CD4-positive, CD25-positive, alpha-beta regulatory T cell (primary cell): ENCODE data around the gene MED15. TPM values are rescaled to one million over a fixed set of nuclear protein-coding genes. Genes with fewer than 3 reads are reported as not detected.
"Not testable (repeated sequence)": the region's sequence is repeated elsewhere in the genome, so short reads cannot be mapped to it uniquely, and the experiment has no call there.

Experiments
- ATAC-seq, 2 donors: fragments of 150-1000 bp; cut with Tn5 transposase; one replicate each; pipeline ENCODE4 v1.10.0; 2021; ENCODE audit warnings: low read depth in 2 of 2, moderate number of reproducible peaks in 2 of 2, moderate library complexity in 1 of 2
- DNase-seq, 3 donors: peaks; one replicate each; pipeline versions ENCODE4 v3.0.0 to v3.0.0-alpha.2; 2012 to 2022; ENCODE audit warnings: mixed read lengths in 1 of 3
- H3K27ac ChIP-seq: one replicate; pipeline ENCODE4 v1.7.0; 2013; ENCODE audit warnings: mild to moderate bottlenecking, low read length; ENCODE audit not compliant: insufficient read depth, poor library complexity, severe bottlenecking
- H3K27me3 ChIP-seq: one replicate; pipeline ENCODE4 v1.7.0; 2013; ENCODE audit warnings: low read length; ENCODE audit not compliant: control insufficient read depth, insufficient read depth
- H3K36me3 ChIP-seq: one replicate; pipeline ENCODE4 v1.7.0; 2013; ENCODE audit warnings: mild to moderate bottlenecking, low read length, moderate library complexity; ENCODE audit not compliant: control insufficient read depth, insufficient read depth
- H3K4me1 ChIP-seq: 2 replicates; pipeline ENCODE4 v1.7.0; 2013; ENCODE audit warnings: mild to moderate bottlenecking, low read length; ENCODE audit not compliant: insufficient read depth, control insufficient read depth, poor library complexity, severe bottlenecking
- H3K4me3 ChIP-seq: one replicate; pipeline ENCODE4 v1.7.0; 2013; ENCODE audit warnings: low read depth, mild to moderate bottlenecking, low read length, moderate library complexity
- H3K9me3 ChIP-seq, 2 experiments: 1 replicate in 1 of 2; 2 replicates in 1 of 2; pipeline ENCODE4 v1.7.0; 2013; ENCODE audit warnings: low read length in 2 of 2, mild to moderate bottlenecking in 1 of 2, moderate library complexity in 1 of 2; ENCODE audit not compliant: control insufficient read depth in 2 of 2
- H3K27ac Mint-ChIP-seq, 3 donors: one replicate each; pipeline ENCODE4 v1.8.0; 2020 to 2022; ENCODE audit warnings: mild to moderate bottlenecking in 3 of 3, mixed read lengths in 3 of 3, moderate library complexity in 2 of 3
- H3K27me3 Mint-ChIP-seq: one replicate; pipeline ENCODE4 v1.8.0; 2022; ENCODE audit warnings: mild to moderate bottlenecking, mixed read lengths
- H3K36me3 Mint-ChIP-seq: one replicate; pipeline ENCODE4 v1.8.0; 2020; ENCODE audit warnings: mixed read lengths
- H3K4me1 Mint-ChIP-seq, 4 donors: one replicate each; pipeline ENCODE4 v1.8.0; 2020 to 2022; ENCODE audit warnings: mixed read lengths in 4 of 4, mild to moderate bottlenecking in 1 of 4
- H3K4me3 Mint-ChIP-seq, 4 donors: one replicate each; pipeline ENCODE4 v1.8.0; 2020 to 2022; ENCODE audit warnings: mild to moderate bottlenecking in 4 of 4, mixed read lengths in 4 of 4, moderate library complexity in 3 of 4
- H3K9me3 Mint-ChIP-seq, 7 donors: one replicate each; pipeline ENCODE4 v1.8.0; 2020 to 2022; ENCODE audit warnings: mixed read lengths in 7 of 7, mild to moderate bottlenecking in 3 of 7, moderate library complexity in 2 of 7
- polyA plus RNA-seq, 4 donors: library from polyadenylated mRNA; unstranded; fragments of 300-500 nt; fragmentation: Illumina TruSeq; gene quantifications; one replicate each; pipeline ENCODE4 v1.2.3, GENCODE V29; 2021
- total RNA-seq: library from RNA; stranded (reverse); gene quantifications from one replicate; pipeline ENCODE4 v1.2.3, GENCODE V29; 2022

MED15 gene
- total and polyA plus RNA-seq, 5 donors from 2014 or later, result 35.1 to 397 (median 41.6) TPM

DNA sequence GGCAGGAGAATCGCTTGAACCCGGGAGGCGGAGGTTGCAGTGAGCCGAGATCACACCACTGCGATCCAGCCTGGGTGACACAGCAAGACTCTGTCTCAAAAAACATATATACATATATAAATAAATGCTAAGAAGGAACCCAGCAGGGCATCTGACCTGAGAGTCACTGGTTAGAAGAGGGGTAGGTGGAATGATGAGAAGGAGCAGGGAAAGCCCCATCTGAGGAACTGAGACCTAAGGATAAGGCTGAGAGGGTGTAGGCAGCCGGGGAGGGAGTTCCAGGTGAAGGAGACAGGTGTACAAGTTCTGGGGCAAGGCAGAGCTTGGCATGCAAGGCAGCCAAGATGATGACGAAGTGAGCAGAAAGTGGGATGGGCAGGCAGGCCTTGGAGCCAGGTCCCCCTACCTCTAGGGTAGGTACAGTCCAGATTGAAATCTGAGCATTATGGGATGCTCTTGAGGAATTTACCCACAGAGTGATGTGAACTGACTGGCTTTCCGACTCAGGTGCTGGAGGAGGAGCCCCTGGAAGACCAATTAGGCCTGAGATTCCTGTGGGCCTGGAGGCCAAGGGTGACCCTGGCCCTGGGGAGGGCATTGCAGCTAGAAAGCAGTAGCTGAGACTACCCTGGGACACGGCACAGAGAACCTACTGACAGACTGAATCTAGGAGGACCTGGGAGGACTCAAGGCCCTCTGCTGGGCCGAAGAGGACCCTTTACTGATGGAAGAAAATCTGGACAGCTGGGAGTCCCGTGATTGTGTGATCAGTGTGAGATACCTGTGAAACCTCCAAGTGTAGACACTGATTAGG lies 34.6 kb upstream of the MED15 start:
- no peaks in the 10 kb centered on the region for H3K9me3 Mint-ChIP-seq
- no peaks in the 10 kb centered on the region for H3K27me3 Mint-ChIP-seq
- peak overlapping the region in 1 of 4 donors; percentile 54 for H3K4me3 Mint-ChIP-seq
- peaks cover 30% of the 10 kb centered on the region for H3K36me3 Mint-ChIP-seq
- no peaks in the 10 kb centered on the region for H3K27me3 ChIP-seq
- peak overlapping the region; percentile 40 to 92 (median 81) for H3K27ac Mint-ChIP-seq
- H3K27ac ChIP-seq, result no peak overlapping the region
- H3K36me3 ChIP-seq, result peaks cover 14% of the 10 kb centered on the region
- H3K4me1 ChIP-seq, result peaks cover 22% of the 10 kb centered on the region
- H3K4me1 Mint-ChIP-seq, result peaks cover 20 to 66% (median 38%) of the 10 kb centered on the region in 4 donors
- H3K4me3 ChIP-seq, result no peak overlapping the region
- ATAC-seq (no peak), DNase-seq (no peak)
- no peaks in the 10 kb centered on the region for H3K9me3 ChIP-seq

DNA sequence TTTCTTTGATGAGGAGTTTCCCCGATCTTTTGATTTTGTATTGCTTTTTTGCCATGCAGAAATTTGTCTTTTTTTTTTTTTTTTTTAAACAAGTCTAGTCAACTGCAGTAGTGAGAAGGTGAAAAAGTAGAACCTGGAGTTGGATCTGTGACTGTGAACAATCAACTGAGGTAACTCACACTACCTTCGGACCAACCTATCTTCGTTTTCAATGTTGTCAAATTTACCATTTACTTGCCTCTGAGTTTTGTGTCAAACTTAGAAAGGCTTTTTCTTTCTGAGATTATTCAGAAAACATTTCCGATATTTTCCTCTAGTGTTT lies 32.3 kb upstream of the MED15 start:
- H3K27ac ChIP-seq, result peak overlapping the region; percentile 66
- Mint-ChIP-seq H3K36me3 (peaks cover 29% of the 10 kb centered on the region), H3K27me3 (no peaks in the 10 kb centered on the region), H3K4me3 (peak overlapping the region; percentile 76 to 92 (median 83)), H3K27ac (peak overlapping the region; percentile 89 to 96 (median 96)), H3K9me3 (no peaks in the 10 kb centered on the region), H3K4me1 (peaks cover 25 to 55% (median 35%) of the 10 kb centered on the region in 4 donors)
- peak overlapping the region; percentile 77 for H3K4me3 ChIP-seq
- ATAC-seq (peak in 1 of 2 donors; percentile 17), DNase-seq (no peak)
- no peaks in the 10 kb centered on the region for H3K9me3 ChIP-seq
- peaks cover 12% of the 10 kb centered on the region for H3K36me3 ChIP-seq
- peaks cover 22% of the 10 kb centered on the region for H3K4me1 ChIP-seq
- H3K27me3 ChIP-seq, result no peaks in the 10 kb centered on the region

DNA sequence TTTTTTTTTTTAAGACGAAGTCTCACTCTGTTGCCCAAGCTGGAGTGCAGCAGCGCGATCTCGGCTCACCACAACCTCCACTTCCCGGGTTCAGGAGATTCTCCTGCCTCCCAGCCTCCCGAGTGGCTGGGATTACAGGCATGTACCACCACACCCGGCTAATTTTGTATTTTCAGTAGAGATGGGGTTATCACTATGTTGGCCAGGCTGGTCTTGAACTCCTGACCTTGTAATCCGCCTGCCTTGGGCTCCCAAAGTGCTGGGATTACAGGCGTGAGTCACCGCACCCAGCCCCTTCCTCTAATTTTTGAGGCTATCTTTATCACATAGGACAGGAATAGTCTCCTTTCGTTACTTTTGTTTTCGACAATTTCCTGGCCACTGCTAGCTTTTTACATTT lies 31.8 kb upstream of the MED15 start:
- Histone ChIP-seq H3K4me1 (peaks cover 22% of the 10 kb centered on the region), H3K27ac (peak overlapping the region; percentile 66), H3K4me3 (peak overlapping the region; percentile 77), H3K36me3 (peaks cover 11% of the 10 kb centered on the region)
- DNase-seq, H3K9me3 Mint-ChIP-seq, H3K27me3 ChIP-seq, H3K9me3 ChIP-seq, ATAC-seq, H3K27me3 Mint-ChIP-seq: not testable (repeated sequence)
- Mint-ChIP-seq H3K4me1 (peaks cover 26 to 58% (median 38%) of the 10 kb centered on the region in 4 donors), H3K36me3 (peaks cover 30% of the 10 kb centered on the region), H3K27ac (peak overlapping the region; percentile 89 to 96 (median 96)), H3K4me3 (peak overlapping the region; percentile 76 to 92 (median 83))

DNA sequence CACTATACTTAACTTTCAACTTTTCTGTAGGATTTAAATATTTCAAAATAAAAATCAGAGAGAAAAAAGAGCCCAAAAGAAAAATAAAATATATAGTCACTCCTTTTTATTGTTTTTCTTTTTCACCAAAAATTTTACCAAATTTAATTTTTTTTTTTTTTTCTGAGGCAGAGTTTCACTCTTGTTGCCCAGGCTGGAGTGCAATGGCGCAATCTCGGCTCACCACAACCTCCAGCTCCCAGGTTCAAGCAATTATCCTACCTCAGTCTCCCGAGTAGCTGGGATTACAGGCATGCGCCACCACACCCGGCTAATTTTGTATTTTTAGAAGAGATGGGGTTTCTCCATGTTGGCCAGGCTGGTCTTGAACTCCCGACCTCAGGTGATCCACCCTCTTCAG lies 29.4 kb upstream of the MED15 start:
- peaks cover 20 to 46% (median 35%) of the 10 kb centered on the region in 4 donors for H3K4me1 Mint-ChIP-seq
- H3K36me3 Mint-ChIP-seq, result peaks cover 19% of the 10 kb centered on the region
- H3K27ac ChIP-seq, H3K27me3 Mint-ChIP-seq, H3K27me3 ChIP-seq, H3K9me3 ChIP-seq, H3K36me3 ChIP-seq, ATAC-seq, H3K9me3 Mint-ChIP-seq, H3K4me3 ChIP-seq, DNase-seq: not testable (repeated sequence)
- peak overlapping the region in 1 of 4 donors; percentile 73 for H3K4me3 Mint-ChIP-seq
- H3K4me1 ChIP-seq, result peaks cover 22% of the 10 kb centered on the region
- peak overlapping the region; percentile 23 to 59 (median 57) for H3K27ac Mint-ChIP-seq

DNA sequence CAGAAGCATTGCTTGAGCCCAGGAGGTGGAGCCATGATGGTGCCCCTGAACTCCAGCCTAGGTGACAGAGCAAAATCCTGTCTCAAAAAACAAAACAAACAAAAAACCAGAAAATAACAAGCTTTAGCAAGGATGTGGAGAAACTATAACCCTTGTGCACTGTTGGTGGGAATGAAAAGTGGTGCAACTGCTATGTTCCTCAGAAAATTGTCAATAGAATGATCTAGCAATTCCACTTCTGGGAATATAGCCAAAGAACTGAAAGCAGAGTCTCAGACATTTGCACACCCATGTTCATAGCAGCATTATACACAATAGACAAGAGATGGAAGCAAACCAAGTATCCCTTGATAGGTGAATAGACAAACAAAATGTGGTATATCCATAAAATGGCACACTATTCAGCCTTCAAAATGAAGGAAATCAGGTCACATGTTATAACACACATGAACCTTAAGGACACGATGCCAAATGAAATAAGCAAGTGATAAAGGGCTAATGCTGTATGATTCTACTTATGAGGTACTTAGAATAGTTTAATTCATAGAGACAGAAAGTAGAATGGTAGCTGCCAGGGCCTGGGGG lies 27.7 kb upstream of the MED15 start:
- DNase-seq, result no peak

DNA sequence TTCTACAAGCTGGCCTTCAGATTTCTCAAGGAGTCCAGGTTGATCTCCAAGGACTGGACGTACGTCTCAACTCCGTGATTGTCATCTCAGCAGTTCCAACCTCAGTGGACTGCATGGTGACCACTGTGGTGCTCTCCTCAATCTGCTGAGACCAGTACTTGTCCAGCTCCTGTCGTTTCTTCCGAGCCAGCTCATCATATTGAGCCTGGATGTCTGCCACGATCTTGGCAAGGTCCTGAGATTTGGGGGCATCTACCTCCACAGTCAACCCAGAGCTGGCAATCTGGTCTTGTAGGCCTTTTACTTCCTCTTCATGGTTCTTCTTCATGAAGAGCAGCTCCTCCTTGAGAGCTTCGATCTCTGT lies 24.3 kb upstream of the MED15 start:
- peaks cover 19% of the 10 kb centered on the region for H3K36me3 ChIP-seq
- H3K9me3 ChIP-seq, H3K9me3 Mint-ChIP-seq, H3K4me3 ChIP-seq, H3K27ac ChIP-seq, DNase-seq, H3K27me3 Mint-ChIP-seq, ATAC-seq, H3K27me3 ChIP-seq, H3K4me3 Mint-ChIP-seq, H3K4me1 ChIP-seq: not testable (repeated sequence)
- H3K36me3 Mint-ChIP-seq, result peaks cover 28% of the 10 kb centered on the region
- H3K27ac Mint-ChIP-seq, result peak overlapping the region in 1 of 3 donors; percentile 42
- H3K4me1 Mint-ChIP-seq, result peaks cover 15 to 37% (median 24%) of the 10 kb centered on the region in 4 donors

More for the DNA sequence above, 27.7 kb upstream of the MED15 start:
- H3K36me3 ChIP-seq, result peaks cover 12% of the 10 kb centered on the region
- peaks cover 16% of the 10 kb centered on the region for H3K4me1 ChIP-seq
- Mint-ChIP-seq H3K4me1 (peaks cover 18 to 40% (median 31%) of the 10 kb centered on the region in 4 donors), H3K27me3 (no peaks in the 10 kb centered on the region), H3K36me3 (peaks cover 25% of the 10 kb centered on the region), H3K27ac (peak overlapping the region in 1 of 3 donors; percentile 62), H3K4me3 (no peak overlapping the region), H3K9me3 (peaks cover 0 to 2% (median 0%) of the 10 kb centered on the region in 7 donors)
- no peak for ATAC-seq
- H3K9me3 ChIP-seq, result no peaks in the 10 kb centered on the region
- no peak overlapping the region for H3K27ac ChIP-seq
- no peaks in the 10 kb centered on the region for H3K27me3 ChIP-seq
- no peak overlapping the region for H3K4me3 ChIP-seq

DNA sequence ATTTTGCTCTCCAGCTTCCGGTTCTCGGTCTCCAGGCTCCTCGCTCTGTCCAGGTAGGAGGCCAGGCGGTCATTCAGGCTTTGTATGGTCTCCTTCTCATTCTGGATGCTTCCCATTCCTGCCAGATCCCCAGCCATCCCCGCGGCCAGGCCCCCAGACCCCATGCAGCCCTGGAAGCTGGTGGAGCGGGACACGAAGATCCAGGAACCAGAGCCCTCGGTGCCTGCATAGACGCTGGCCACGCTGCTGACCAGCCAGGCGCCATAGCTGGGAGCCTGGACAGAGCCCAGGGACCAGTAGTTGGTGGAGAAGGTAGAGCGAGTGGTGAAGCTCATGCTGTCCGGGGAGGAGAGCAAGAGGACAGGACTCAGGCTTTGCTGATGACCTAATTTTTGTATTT lies 23.6 kb upstream of the MED15 start:
- peaks cover 16 to 44% (median 29%) of the 10 kb centered on the region in 4 donors for H3K4me1 Mint-ChIP-seq
- Histone ChIP-seq H3K36me3 (peaks cover 25% of the 10 kb centered on the region), H3K27ac (no peak overlapping the region), H3K27me3 (no peaks in the 10 kb centered on the region), H3K4me1 (peaks cover 6% of the 10 kb centered on the region), H3K9me3 (no peaks in the 10 kb centered on the region), H3K4me3 (no peak overlapping the region)
- H3K27me3 Mint-ChIP-seq, result no peaks in the 10 kb centered on the region
- ATAC-seq (no peak), DNase-seq (no peak)
- no peak overlapping the region for H3K27ac Mint-ChIP-seq
- H3K4me3 Mint-ChIP-seq, result no peak overlapping the region
- peaks cover 30% of the 10 kb centered on the region for H3K36me3 Mint-ChIP-seq
- H3K9me3 Mint-ChIP-seq, result peaks cover 0 to 2% (median 0%) of the 10 kb centered on the region in 7 donors
